Thoracic aorta (tissue), 2 donors: Measurements from ENCODE around the gene PI4K2B. TPM values are rescaled to one million over a fixed set of nuclear protein-coding genes. Genes with fewer than 3 reads are reported as not detected.

Source experiments
- ATAC-seq: fragments of 150-250 bp; one replicate; pipeline ENCODE4 v1.8.0; 2017; ENCODE audit warnings: low read depth; ENCODE audit not compliant: insufficient number of reproducible peaks, low FRiP score
- DNase-seq: peaks from one replicate; pipeline ENCODE4 v3.0.0-alpha.2; 2020; ENCODE audit warnings: low spot score
- H3K27ac ChIP-seq, 2 donors: fragments of 200-600 bp; sonication (generic); 1 replicate in 1 of 2; 2 replicates in 1 of 2; pipeline ENCODE4 v1.5.1; 2016; ENCODE audit warnings: mild to moderate bottlenecking in 2 of 2, moderate library complexity in 2 of 2
- H3K27me3 ChIP-seq: fragments of 200-600 bp; sonication (generic); replicated peaks from 2 replicates; pipeline ENCODE4 v1.6.0; 2016; ENCODE audit warnings: mild to moderate bottlenecking; ENCODE audit not compliant: insufficient read depth
- H3K36me3 ChIP-seq: fragments of 200-600 bp; sonication (generic); one replicate; pipeline ENCODE4 v1.5.1; 2016
- H3K4me1 ChIP-seq, 2 donors: fragments of 200-600 bp; sonication (generic); 1 replicate in 1 of 2; 2 replicates in 1 of 2; pipeline versions ENCODE4 v1.5.1 to v1.6.0; 2016; ENCODE audit warnings: low read depth in 2 of 2, mild to moderate bottlenecking in 1 of 2; ENCODE audit not compliant: control insufficient read depth in 1 of 2
- H3K4me3 ChIP-seq: fragments of 200-600 bp; sonication (generic); 2 replicates; pipeline ENCODE4 v1.5.1; 2016; ENCODE audit warnings: mild to moderate bottlenecking
- H3K9me3 ChIP-seq: fragments of 200-600 bp; sonication (generic); 2 replicates; pipeline ENCODE4 v1.5.1; 2016
- CTCF ChIP-seq: fragments of 200-600 bp; sonication (generic); IDR thresholded peaks from one replicate; pipeline ENCODE4 v1.5.1; 2019; ENCODE audit warnings: antibody characterized with exemption
- total RNA-seq, 2 donors: library from RNA; depleted of rRNA; stranded (reverse); fragments of >200 nt; gene quantifications; one replicate each; pipeline versions ENCODE4 v1.1.0 to v1.2.3, GENCODE V29; 2016

Gene PI4K2B
- 10 to 100 TPM; 11.8 to 12.9 TPM for total RNA-seq

- H3K27me3 ChIP-seq = no peaks in the 10 kb centered on the region
- TF ChIP-seq CTCF = no peak
- H3K36me3 ChIP-seq = no peaks in the 10 kb centered on the region
- DNase-seq (peak; percentile 35), ATAC-seq (peak; percentile 80)
- H3K4me3 ChIP-seq = peak within 1 kb of the TSS; percentile 91
- H3K4me1 ChIP-seq = peaks cover 6 to 7% of the 10 kb centered on the region in 2 donors
- H3K27ac ChIP-seq = peak within 1 kb of the TSS; percentile 91 to 93
- H3K9me3 ChIP-seq = peaks cover 12% of the 10 kb centered on the region
These were observed at the start of gene PI4K2B for GRCh38 chr4:25233737-25234389. PI4K2B (plus strand) TSS chr4:25234033; CDS start chr4:25234164, 131 bp downstream.

GRCh38 chr4:25184056-25184455, 49.8 kb upstream of the PI4K2B start:
- ATAC-seq (no peak), DNase-seq (no peak)
- Histone ChIP-seq H3K27me3 (no peaks in the 10 kb centered on the region), H3K4me3 (no peak overlapping the region), H3K36me3 (no peaks in the 10 kb centered on the region), H3K27ac (no peak overlapping the region), H3K9me3 (no peaks in the 10 kb centered on the region), H3K4me1 (no peaks in the 10 kb centered on the region)
- no peak for TF ChIP-seq CTCF

- Histone ChIP-seq H3K27ac (no peak overlapping the region), H3K9me3 (no peaks in the 10 kb centered on the region), H3K4me1 (no peaks in the 10 kb centered on the region), H3K27me3 (no peaks in the 10 kb centered on the region), H3K4me3 (no peak overlapping the region), H3K36me3 (no peaks in the 10 kb centered on the region)
- no peak for TF ChIP-seq CTCF
- ATAC-seq (no peak), DNase-seq (no peak)
These were observed 43.4 kb upstream of the PI4K2B start for GRCh38 chr4:25190407-25190806.

- no peak overlapping the region for H3K27ac ChIP-seq
- no peak for TF ChIP-seq CTCF
- no peak overlapping the region for H3K4me3 ChIP-seq
These were observed 35.1 kb upstream of the PI4K2B start for GRCh38 chr4:25198713-25199112.

DNA sequence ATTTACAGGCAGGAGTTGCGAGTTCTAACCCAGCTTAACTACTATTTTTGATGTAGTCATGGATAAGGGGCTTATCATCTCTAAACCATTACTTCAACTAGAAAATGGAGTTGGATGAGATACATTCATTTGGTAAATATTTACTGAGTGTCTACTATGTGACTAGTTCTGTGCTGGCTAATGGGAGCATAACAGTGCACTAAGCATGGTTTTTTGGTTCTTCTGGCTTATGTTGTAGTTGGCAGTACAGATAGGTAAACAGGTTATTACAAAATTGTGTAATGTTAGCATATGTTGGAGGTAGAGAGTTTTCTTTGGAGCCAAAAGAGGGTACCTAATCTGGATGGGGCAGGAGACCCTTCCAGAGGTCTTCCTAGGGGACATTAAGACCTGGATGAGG, 25.8 kb upstream of the PI4K2B start:
- Histone ChIP-seq H3K4me3 (no peak overlapping the region), H3K36me3 (no peaks in the 10 kb centered on the region), H3K27me3 (no peaks in the 10 kb centered on the region), H3K9me3 (peaks cover 12% of the 10 kb centered on the region), H3K27ac (no peak overlapping the region), H3K4me1 (no peaks in the 10 kb centered on the region)
- TF ChIP-seq CTCF = no peak
- ATAC-seq (no peak), DNase-seq (no peak)

More at GRCh38 chr4:25198713-25199112, 35.1 kb upstream of the PI4K2B start:
- no peaks in the 10 kb centered on the region for H3K36me3 ChIP-seq
- H3K27me3 ChIP-seq = no peaks in the 10 kb centered on the region
- DNase-seq = no peak
- H3K9me3 ChIP-seq = no peaks in the 10 kb centered on the region
- no peak for ATAC-seq
- no peaks in the 10 kb centered on the region for H3K4me1 ChIP-seq
